ELR (cell line): ENCODE measurements around the gene PTGDR.
A peak's percentile ranks its signal among the peaks of the same experiment; 100 is the strongest.

ENCODE experiments used
- DNase-seq: peaks from one replicate; pipeline ENCODE4 v3.0.0-alpha.2; 2015; ENCODE audit warnings: low read depth

PTGDR gene

DNA sequence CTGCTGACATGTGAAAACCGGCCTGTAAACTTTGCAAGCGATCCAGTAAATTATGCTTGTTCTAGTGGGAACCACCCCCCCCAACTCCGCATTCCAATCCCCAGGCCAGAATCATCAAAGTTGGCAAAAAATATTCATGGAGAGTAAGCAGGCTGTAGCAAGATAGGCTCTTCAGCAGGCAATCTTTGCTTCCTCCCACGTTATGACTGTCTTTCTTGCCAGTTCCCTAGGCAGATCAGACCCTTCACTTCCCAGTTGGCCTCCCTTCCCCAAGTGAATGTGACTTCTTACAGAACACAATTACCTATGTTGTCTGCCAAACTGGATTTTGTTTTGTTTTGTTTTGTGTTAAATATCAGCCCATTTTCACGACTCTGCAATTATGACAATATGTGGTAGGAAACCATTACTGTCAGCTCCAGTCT is 45.4 kb downstream of the PTGDR start:
- DNase-seq: no peak

DNA sequence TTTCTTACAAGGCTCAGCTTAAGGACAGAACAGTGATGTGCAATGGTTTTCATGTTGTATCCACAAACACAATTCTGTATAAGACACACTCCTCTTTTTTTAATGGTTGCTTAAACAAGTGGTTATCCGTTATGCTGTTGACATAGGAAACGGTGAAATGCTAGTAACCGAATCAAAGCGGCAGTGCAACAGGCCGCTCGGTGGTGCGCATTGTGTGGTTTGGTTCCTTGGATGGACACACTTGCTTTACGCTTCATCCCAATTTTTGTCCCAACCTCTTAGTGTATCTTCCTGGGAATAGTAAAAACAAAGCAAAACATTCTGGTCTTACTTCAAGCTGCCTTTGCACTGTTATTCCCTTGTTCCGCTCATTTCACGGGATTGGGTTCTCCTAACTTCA is 46.0 kb downstream of the PTGDR start:
- no peak for DNase-seq

DNA sequence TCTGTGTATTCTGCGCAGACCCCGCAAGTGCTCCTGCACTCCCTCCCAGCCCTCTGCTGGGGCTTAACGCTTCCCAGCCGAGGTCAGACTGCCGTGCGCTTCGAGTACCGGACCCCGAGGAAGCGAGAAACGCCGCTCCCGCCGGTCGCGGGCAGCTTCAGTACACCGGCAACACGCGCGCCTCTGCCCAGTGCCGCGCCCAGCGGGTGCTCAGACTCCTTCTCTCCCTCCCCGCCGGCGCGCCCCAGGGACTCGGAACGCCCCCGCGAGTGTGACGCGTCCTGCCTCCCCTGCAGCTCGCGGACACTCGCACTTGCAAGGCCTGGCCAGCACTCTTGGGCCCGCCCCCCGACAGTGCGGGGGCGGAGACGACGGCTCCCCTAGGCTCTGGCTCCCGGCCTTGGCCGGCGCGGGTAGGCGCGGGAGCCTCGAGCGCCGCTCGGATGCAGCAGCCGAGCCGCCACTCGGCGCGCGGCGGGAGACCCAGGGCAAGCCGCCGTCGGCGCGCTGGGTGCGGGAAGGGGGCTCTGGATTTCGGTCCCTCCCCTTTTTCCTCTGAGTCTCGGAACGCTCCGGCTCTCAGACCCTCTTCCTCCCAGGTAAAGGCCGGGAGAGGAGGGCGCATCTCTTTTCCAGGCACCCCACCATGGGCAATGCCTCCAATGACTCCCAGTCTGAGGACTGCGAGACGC is 46.6 kb downstream of the PTGDR start, which contains the start of gene PTGER2:
TSS of gene PTGER2 (plus strand) at position 410 of the 692 bp plus-strand sequence. CDS start at position 647, 237 bp downstream.
- DNase-seq: peak; percentile 91

DNA sequence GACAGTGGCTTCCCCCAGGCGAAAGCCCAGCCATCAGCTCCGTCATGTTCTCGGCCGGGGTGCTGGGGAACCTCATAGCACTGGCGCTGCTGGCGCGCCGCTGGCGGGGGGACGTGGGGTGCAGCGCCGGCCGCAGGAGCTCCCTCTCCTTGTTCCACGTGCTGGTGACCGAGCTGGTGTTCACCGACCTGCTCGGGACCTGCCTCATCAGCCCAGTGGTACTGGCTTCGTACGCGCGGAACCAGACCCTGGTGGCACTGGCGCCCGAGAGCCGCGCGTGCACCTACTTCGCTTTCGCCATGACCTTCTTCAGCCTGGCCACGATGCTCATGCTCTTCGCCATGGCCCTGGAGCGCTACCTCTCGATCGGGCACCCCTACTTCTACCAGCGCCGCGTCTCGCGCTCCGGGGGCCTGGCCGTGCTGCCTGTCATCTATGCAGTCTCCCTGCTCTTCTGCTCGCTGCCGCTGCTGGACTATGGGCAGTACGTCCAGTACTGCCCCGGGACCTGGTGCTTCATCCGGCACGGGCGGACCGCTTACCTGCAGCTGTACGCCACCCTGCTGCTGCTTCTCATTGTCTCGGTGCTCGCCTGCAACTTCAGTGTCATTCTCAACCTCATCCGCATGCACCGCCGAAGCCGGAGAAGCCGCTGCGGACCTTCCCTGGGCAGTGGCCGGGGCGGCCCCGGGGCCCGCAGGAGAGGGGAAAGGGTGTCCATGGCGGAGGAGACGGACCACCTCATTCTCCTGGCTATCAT is 47.3 kb downstream of the PTGDR start:
- DNase-seq: peak; percentile 35

DNA sequence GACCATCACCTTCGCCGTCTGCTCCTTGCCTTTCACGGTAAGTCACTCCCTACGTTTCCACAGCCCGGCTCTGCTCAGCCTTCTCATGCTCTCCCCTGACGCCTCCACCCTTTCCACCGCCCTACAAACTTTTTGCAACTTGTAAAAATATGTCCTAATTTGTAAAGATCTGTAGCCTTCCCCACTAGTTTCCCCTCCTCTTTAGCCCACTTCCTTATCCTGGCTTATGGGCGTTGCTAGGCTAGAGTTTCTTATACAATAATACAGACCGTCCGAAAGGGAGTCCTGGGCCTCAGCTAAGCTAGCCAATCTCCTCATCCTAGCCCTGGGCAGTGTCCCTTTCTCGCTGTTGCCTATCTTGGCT is 47.8 kb downstream of the PTGDR start:
- DNase-seq: no peak

DNA sequence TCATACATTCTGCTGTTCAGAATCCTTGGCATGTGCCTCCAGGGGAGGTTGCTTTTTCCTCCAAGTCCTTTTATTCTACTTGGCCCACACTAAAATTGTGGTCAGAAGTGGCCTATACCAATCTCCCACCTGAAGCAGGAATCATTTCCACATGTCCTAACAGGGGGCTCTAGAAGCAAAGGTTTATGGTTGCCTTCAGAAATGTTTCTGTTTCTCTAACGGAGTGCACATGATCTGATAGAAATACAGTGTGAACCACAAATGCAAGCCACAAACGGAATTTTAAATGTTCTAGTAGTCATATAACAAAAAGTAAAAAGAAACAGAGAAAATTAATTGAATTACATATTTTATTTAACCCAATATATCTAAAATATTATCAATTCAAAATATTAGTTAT is 50.6 kb downstream of the PTGDR start:
- DNase-seq: no peak

DNA sequence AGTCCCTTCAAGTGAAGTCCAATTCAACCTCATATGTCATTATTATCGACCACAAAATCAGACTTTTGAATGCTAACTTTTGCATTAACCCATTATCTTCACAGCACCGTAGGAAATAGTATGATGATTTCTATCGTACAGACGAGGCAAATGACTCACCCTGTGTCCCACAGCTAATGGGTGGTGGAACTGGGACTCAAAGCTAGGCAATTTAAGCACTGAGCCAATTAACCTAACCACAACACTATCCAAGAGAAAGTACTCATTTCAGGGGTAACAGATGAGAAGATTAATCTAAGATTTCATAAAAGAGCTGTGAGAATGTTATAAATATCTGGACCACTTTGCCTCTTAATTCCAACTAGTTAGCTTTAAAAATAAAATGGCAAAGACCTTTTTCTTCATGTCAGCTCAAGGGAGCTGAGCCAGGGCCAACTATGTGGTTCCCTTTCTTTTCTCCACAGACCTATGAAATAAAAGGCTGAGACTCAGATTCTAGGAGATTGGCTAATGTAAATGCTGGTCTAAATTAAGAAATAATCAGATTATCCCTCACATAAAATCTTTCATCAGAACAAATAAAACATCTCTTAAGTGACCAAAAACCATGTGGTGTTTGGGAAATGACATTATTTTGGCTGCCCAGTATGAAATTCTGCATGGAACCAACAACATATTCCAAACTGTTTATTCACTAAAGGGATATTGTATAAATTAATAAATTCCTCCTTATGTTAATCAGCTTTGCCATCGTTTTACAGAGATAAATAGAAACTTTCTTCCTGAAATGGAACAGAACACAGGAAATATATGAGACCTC is 51.5 kb downstream of the PTGDR start:
- DNase-seq: no peak

DNA sequence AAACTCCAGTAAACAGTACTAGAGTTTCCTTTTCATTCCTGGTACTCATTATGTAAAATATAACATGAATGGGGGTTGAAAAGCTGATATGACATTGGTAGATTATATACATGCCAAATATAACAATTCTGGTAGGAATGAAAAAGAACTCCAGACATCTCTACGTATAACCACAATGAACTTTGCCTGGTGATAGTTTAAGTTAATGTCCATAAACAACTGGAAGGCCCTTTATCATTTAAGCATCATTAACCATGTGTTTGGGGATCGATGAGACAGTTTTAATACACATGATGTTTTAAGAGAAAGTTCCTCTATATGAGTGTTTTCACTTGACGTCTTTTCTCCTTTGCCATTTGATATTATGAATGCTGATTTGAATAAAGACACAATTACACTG is 52.4 kb downstream of the PTGDR start:
- no peak for DNase-seq

DNA sequence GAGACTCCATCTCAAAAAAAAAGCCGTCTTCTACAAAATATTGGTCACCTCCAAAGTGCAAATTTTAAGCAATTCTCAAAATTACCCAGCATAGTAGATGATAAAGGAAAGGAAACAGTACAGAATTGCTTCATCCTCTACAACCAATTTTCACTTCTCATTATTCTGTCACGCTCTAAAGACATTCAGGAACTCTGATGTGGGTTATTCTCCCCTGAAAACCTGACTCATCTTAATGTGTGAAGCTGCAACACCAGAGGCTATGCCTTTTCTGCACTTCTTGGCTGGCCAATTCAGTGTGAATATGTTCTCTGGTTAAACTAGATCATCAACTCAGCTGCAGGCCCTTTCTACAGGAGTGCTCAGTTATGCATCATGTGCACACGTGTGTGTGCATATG is 57.6 kb downstream of the PTGDR start:
- DNase-seq: no peak

DNA sequence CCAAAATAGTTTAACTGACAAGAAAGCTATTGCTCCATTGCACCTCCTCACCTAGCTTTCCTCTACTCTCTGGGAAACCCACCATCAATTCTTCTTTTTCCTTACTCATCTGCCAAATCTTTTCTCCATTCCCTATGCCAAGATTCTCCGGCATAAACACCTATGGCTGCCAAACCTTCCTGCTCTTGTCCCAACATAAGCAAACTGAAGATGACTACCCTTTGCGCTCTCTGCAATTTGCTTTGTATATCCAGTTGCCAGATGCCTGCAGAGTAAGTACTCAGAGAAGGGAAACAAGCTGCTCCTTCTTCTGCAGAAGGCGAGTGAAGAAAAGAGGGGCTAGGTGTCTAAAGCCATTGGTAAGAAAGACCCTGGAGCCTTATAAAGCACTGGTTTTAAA is 58.1 kb downstream of the PTGDR start:
- DNase-seq: no peak
